Astrocyte of the cerebellum (primary cell): ENCODE measurements around the gene PUSL1.

Experiments used
- DNase-seq: peaks from one replicate; pipeline ENCODE4 v3.0.0-alpha.2; 2011; ENCODE audit warnings: low read depth
- H3K4me3 ChIP-seq: 2 replicates; pipeline ENCODE4 v1.5.1; 2011; ENCODE audit warnings: mild to moderate bottlenecking, low read depth, low read length, moderate library complexity
- in situ Hi-C: cut with HindIII; loops from 2 replicates; pipeline ENCODE4 v1.10.0; 2017; ENCODE audit warnings: low sequenced_read_pairs
- TF ChIP-seq, protein P1 (sequence below): IDR thresholded peaks from 2 replicates; pipeline ENCODE4 v1.5.1; 2012; ENCODE audit warnings: low read length, low read depth, moderate library complexity, mild to moderate bottlenecking; ENCODE audit errors: missing control alignments

The PUSL1 gene

DNA sequence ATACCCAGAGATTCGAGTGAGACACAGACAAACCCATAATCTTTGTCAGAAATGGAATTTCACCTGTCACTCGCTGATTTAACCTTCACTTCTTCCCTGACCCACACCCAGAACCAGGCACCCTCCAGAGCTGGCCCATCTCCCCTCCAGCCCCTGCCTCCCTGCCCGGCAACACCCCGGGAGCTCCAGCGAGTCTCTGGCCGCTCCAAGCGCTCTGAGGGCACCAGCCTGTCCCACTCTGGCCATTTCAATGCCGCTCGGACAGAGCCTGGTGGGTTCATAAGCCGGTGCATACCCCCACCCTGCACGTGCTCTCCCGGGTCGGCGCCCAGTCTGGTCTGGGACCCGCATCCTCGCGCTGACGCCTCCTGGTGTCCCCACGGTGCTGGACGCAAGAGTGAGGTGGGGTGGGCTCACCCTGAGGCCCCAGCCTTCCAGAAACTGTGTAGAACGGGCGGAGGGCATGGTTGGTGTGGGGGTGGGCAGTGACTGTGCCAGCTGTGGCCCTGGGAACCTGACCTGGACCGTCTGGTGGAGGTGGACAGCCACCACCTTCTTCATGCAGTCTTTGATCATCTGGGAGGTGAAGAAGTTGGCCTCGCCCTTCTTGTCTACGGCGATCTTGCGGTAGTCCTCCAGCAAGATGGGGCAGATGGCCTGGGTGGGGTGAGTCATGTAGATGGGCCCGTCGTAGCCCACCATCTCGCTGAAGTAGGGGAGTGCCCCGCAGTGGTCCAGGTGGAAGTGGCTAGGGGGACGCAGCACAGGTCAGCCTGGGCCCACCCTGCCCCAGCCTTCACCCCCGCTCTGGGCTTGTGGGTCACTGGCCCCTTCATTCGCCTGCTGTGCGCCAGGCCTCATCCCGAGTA is 10.6 kb downstream of the PUSL1 start:
- TF ChIP-seq, protein P1, sequence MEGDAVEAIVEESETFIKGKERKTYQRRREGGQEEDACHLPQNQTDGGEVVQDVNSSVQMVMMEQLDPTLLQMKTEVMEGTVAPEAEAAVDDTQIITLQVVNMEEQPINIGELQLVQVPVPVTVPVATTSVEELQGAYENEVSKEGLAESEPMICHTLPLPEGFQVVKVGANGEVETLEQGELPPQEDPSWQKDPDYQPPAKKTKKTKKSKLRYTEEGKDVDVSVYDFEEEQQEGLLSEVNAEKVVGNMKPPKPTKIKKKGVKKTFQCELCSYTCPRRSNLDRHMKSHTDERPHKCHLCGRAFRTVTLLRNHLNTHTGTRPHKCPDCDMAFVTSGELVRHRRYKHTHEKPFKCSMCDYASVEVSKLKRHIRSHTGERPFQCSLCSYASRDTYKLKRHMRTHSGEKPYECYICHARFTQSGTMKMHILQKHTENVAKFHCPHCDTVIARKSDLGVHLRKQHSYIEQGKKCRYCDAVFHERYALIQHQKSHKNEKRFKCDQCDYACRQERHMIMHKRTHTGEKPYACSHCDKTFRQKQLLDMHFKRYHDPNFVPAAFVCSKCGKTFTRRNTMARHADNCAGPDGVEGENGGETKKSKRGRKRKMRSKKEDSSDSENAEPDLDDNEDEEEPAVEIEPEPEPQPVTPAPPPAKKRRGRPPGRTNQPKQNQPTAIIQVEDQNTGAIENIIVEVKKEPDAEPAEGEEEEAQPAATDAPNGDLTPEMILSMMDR: no peak
- H3K4me3 ChIP-seq: no peak overlapping the region
- in situ Hi-C loops: no loop called here
- DNase-seq: no peak

DNA sequence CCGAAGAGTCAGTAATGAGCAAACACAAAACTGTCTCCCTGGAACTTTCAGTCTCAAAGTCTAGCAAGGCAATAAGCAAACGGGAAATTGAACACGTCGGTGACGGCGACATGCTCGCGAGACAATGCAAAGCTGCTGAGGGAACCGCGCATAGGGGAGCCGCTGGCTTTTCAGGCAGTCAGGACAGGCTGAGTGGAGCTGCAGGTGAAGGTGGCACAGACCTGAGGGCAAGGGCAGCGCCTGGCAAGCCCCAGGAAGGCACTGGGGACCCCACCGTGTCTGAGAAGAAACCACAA is 11.2 kb downstream of the PUSL1 start:
- H3K4me3 ChIP-seq: no peak overlapping the region
- in situ Hi-C loops: no loop called here
- DNase-seq: no peak
- TF ChIP-seq, protein P1: no peak

DNA sequence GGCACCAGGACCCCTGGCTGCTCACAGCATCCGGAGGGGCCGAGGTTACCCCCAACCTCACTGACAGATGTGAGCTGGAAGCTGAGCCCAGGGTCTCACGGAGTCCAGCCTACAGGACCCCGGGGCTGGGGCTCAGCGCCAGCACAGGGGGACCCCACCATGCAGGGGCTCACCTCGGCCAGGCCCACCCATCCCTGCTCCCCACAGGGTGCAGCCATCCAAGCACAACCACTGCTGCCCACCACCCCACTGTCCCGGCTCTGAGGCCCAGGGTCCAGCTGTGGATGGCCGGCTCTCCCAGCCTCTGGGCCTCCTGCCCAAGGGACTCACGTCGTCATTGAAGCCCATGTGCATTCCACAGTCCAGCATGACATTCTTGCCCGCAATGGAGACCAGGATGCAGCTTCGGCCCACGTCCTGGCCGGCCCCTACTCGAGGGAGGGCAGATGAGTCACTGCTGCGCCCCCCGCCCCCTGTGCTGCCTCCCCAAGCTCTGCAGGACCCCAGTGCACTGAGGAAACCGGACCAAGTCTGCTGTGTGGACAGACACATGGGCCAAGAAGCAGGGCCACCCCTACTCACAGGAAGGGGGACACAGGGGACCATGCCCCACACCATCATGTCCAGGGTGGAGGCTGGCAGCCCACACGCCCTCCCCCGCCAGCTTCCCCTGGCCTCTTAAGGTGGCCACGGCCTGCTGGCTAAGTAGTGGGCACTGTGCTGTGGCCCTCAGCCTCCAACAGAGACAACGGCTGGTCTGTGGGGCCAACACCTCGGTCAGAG is 12.5 kb downstream of the PUSL1 start:
- in situ Hi-C loops: no loop called here
- TF ChIP-seq, protein P1: no peak
- no peak for DNase-seq
- H3K4me3 ChIP-seq: no peak overlapping the region

DNA sequence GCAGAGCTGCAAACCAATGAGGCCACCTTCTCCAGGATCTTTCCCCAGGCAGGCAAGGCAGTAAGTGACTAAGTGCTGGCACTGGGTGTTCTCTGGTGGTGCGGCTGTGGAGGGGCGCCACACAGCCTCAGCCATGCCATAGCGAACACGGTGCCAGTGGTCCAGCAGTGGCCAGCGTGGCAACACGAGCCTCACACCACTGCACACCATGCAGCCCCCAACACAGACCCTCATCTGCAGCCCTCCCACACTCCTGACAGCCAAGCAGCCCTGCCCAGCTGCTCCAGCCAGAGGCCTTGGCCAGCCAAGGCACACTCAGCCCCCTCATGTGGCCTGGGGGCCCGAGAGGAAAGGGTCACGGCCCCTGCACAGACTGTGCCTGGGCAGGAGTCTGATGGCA is 13.1 kb downstream of the PUSL1 start:
- TF ChIP-seq, protein P1: no peak
- in situ Hi-C loops: no loop called here
- no peak overlapping the region for H3K4me3 ChIP-seq
- DNase-seq: no peak

DNA sequence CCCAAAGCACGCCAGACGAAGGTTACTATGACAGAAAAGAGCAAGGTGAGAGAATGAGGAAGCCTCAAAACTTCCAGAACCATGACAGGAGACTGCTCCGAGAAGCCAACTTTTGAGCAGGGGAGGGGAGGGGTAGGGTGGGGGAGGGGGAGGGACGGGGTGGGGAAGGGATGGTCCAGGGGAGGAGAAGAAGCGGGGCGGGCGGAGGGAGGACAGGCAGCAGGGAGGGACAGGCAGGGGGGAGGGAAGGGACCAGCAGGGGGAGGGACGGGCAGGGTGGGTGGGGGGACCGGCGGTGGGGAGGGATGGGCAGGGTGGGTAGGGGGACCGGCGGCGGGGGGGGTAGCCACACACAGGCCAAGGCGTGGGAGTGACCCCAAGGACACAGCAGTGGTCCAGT is 14.0 kb downstream of the PUSL1 start:
- H3K4me3 ChIP-seq: no peak overlapping the region
- no peak for DNase-seq
- TF ChIP-seq, protein P1: no peak
- in situ Hi-C loops: no loop called here

DNA sequence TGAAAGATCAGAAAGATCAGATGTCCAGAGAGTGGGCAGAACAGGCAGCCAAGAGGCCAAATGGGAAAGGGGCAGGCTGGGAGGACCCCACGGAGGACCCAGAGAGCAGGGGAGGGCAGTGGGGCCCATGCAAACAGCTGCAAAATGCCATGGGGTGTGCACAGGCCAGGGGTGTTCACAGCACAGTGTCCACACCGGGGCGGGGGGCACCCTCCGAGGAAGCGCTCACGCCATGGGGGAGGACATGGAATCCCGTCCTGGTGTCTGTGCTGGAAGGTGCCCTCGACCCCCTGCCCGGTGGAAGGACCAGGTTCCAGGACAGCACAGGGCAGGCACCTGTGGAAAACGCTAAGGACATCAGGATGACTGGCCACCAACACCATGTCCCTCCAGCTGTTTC is 14.6 kb downstream of the PUSL1 start:
- DNase-seq: no peak
- TF ChIP-seq, protein P1: no peak
- H3K4me3 ChIP-seq: no peak overlapping the region
- in situ Hi-C loops: no loop called here
